Breast epithelium (tissue), 3 donors: ENCODE data around the gene ADORA1.

Experiments
- POLR2A ChIP-seq: fragments of 450-650 bp; IDR thresholded peaks from one replicate; pipeline ENCODE4 v1.6.1; 2016; ENCODE audit warnings: antibody characterized with exemption, mild to moderate bottlenecking, moderate library complexity
- TF ChIP-seq, protein P1 (sequence below), 3 donors: fragments of 450-650 bp; IDR thresholded peaks; one replicate each; pipeline ENCODE4 v1.5.1; 2016 to 2017; ENCODE audit warnings: antibody characterized with exemption in 3 of 3, mild to moderate bottlenecking in 3 of 3, moderate library complexity in 3 of 3

DNA sequence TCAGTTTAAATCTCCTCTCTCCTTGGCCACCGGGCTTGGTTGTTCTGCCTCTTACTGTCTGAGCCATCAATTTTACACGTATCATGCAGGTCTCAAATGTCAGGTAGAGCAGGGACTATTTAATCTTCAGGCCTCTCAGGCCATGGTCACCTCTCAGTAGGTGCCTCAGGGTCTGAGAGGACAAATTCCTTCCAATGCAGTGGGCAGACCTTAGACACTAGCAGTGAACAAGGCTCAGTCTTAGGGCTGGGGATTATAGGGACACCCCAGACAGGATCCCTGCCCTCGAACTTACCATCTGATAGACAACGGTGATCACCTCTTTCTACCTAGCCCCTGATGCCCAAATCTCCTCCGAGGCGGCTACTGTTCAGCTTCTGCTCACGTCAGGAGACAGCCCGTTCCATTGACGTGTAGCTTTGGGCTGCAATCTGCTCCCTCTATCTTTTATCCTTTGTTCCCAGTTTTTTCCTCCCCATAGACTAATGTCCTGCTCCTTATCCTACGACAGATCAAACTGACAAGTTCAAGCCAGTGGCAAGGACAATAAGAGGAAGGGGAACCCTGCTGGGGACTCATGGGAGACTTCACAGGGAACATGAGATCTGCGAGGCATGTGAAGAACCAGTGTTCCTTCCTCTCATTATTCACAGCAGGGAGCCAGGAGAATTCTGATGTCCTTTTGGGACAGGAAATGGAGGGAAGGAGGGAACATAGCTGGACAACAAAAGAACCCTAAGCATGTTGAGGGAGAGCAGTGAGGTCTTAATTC lies 40.3 kb upstream of the ADORA1 start:
- no peak for TF ChIP-seq POLR2A
- TF ChIP-seq, protein P1, sequence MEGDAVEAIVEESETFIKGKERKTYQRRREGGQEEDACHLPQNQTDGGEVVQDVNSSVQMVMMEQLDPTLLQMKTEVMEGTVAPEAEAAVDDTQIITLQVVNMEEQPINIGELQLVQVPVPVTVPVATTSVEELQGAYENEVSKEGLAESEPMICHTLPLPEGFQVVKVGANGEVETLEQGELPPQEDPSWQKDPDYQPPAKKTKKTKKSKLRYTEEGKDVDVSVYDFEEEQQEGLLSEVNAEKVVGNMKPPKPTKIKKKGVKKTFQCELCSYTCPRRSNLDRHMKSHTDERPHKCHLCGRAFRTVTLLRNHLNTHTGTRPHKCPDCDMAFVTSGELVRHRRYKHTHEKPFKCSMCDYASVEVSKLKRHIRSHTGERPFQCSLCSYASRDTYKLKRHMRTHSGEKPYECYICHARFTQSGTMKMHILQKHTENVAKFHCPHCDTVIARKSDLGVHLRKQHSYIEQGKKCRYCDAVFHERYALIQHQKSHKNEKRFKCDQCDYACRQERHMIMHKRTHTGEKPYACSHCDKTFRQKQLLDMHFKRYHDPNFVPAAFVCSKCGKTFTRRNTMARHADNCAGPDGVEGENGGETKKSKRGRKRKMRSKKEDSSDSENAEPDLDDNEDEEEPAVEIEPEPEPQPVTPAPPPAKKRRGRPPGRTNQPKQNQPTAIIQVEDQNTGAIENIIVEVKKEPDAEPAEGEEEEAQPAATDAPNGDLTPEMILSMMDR (IDR thresholded peaks at IDR 0.05), result no peak
